Neural cell (in vitro differentiated cells): Measurements from ENCODE around the gene ITPR2. TPM values are rescaled to one million over a fixed set of nuclear protein-coding genes. Genes with fewer than 3 reads are reported as not detected.

ENCODE experiments used
- H2AFZ ChIP-seq: fragments of 200-600, 300-800 bp; sonication (generic), shearing (Covaris generic); 2 replicates; pipeline ENCODE4 v1.6.0; 2014; ENCODE audit warnings: low read depth, mild to moderate bottlenecking, antibody characterized with exemption, low read length, moderate library complexity
- H3F3A ChIP-seq: fragments of 200-600 bp; shearing (Covaris generic); 2 replicates; pipeline ENCODE4 v1.6.1; 2016; ENCODE audit warnings: mild to moderate bottlenecking, moderate library complexity, mixed read lengths, antibody characterized with exemption, low read length; ENCODE audit not compliant: insufficient read depth, poor library complexity, severe bottlenecking
- H3K27ac ChIP-seq: fragments of 200-600, 300-800 bp; sonication (generic), shearing (Covaris generic); 2 replicates; pipeline ENCODE4 v1.5.1; 2014; ENCODE audit warnings: mild to moderate bottlenecking, low read length, moderate library complexity
- H3K27me3 ChIP-seq: fragments of 300-800, 200-600 bp; sonication (generic), shearing (Covaris generic); 2 replicates; pipeline ENCODE4 v1.6.0; 2014; ENCODE audit warnings: mild to moderate bottlenecking, low read depth, low read length, moderate library complexity; ENCODE audit not compliant: insufficient read depth
- H3K36me3 ChIP-seq: fragments of 300-800, 200-600 bp; sonication (generic), shearing (Covaris generic); 2 replicates; pipeline ENCODE4 v1.5.1; 2014; ENCODE audit warnings: mild to moderate bottlenecking, antibody characterized with exemption, low read length, moderate library complexity; ENCODE audit not compliant: insufficient read depth
- H3K4me2 ChIP-seq: fragments of 300-800, 200-600 bp; sonication (generic), shearing (Covaris generic); 2 replicates; pipeline ENCODE4 v1.6.0; 2014; ENCODE audit warnings: mild to moderate bottlenecking, low read length
- H3K4me3 ChIP-seq: fragments of 300-800, 200-600 bp; sonication (generic), shearing (Covaris generic); 2 replicates; pipeline ENCODE4 v1.5.1; 2014; ENCODE audit warnings: mild to moderate bottlenecking, low read length, moderate library complexity
- H3K79me2 ChIP-seq: fragments of 200-600 bp; shearing (Covaris generic); replicated peaks from 2 replicates; pipeline ENCODE4 v1.6.0; 2014; ENCODE audit warnings: mild to moderate bottlenecking, low read length, moderate library complexity; ENCODE audit not compliant: insufficient read depth
- H3K9ac ChIP-seq: fragments of 300-800, 200-600 bp; sonication (generic), shearing (Covaris generic); 2 replicates; pipeline ENCODE4 v1.6.1; 2016; ENCODE audit warnings: mild to moderate bottlenecking, low read length, mixed read lengths
- H3K9me2 ChIP-seq: fragments of 200-600 bp; shearing (Covaris generic); 2 replicates; pipeline ENCODE4 v1.6.1; 2016; ENCODE audit warnings: mild to moderate bottlenecking, low read length, mixed read lengths; ENCODE audit not compliant: insufficient read depth
- H3K9me3 ChIP-seq: fragments of 200-600, 300-800 bp; sonication (generic), shearing (Covaris generic); 2 replicates; pipeline ENCODE4 v1.6.1; 2016; ENCODE audit warnings: mild to moderate bottlenecking, mixed run types, low read length, moderate library complexity, mixed read lengths
- H4K20me1 ChIP-seq: fragments of 200-600 bp; shearing (Covaris generic); 2 replicates; pipeline ENCODE4 v1.6.1; 2016; ENCODE audit warnings: mild to moderate bottlenecking, mixed run types; ENCODE audit not compliant: insufficient read depth
- CTCF ChIP-seq: fragments of 450-650 bp; IDR thresholded peaks from 2 replicates; pipeline ENCODE4 v1.5.1; 2014; ENCODE audit warnings: antibody characterized with exemption, mild to moderate bottlenecking, moderate library complexity; ENCODE audit not compliant: poor library complexity, severe bottlenecking
- EP300 ChIP-seq: fragments of 450-650 bp; conservative IDR thresholded peaks from 2 replicates; pipeline ENCODE4 v1.6.1; 2014; ENCODE audit warnings: antibody characterized with exemption, mild to moderate bottlenecking, moderate library complexity; ENCODE audit not compliant: poor library complexity, severe bottlenecking
- EZH2 ChIP-seq: fragments of 200-600, 300-800 bp; shearing (Covaris generic), sonication (generic); IDR thresholded peaks from 2 replicates; pipeline ENCODE4 v1.6.1; 2014; ENCODE audit warnings: antibody characterized with exemption, low read length, borderline replicate concordance, mild to moderate bottlenecking; ENCODE audit not compliant: insufficient read depth, poor library complexity, severe bottlenecking
- MXI1 ChIP-seq: fragments of 450-650 bp; conservative IDR thresholded peaks from 2 replicates; pipeline ENCODE4 v1.6.1; 2014; ENCODE audit warnings: antibody characterized with exemption, mild to moderate bottlenecking; ENCODE audit not compliant: poor library complexity, severe bottlenecking
- POLR2AphosphoS5 ChIP-seq: IDR thresholded peaks from 2 replicates; pipeline ENCODE4 v1.6.1; 2012
- RAD21 ChIP-seq: fragments of 450-650 bp; conservative IDR thresholded peaks from 2 replicates; pipeline ENCODE4 v1.6.1; 2014; ENCODE audit warnings: antibody characterized with exemption, mild to moderate bottlenecking, moderate library complexity
- REST ChIP-seq: IDR thresholded peaks from 2 replicates; pipeline ENCODE4 v1.6.1; 2012; ENCODE audit warnings: borderline replicate concordance
- SMC3 ChIP-seq: fragments of 450-650 bp; conservative IDR thresholded peaks from 2 replicates; pipeline ENCODE4 v1.6.1; 2014; ENCODE audit warnings: antibody characterized with exemption, mild to moderate bottlenecking, moderate library complexity; ENCODE audit not compliant: poor library complexity
- TAF1 ChIP-seq: IDR thresholded peaks from 2 replicates; pipeline ENCODE4 v1.6.1; 2012; ENCODE audit warnings: low read depth
- polyA plus RNA-seq: library from polyadenylated mRNA; depleted of rRNA; stranded (reverse); fragments of >200 nt; gene quantifications from 2 replicates; pipeline ENCODE4 v1.2.3, GENCODE V29; 2014

The ITPR2 gene
- polyA plus RNA-seq, 1 donor from 2014 or later = 2.0 TPM

- H3K4me2 ChIP-seq = no peak overlapping the region
- no peaks in the 10 kb centered on the region for H3K79me2 ChIP-seq
- H3K27ac ChIP-seq = no peak overlapping the region
- H3K36me3 ChIP-seq = no peaks in the 10 kb centered on the region
- no peaks in the 10 kb centered on the region for H3K27me3 ChIP-seq
- H3K9me3 ChIP-seq = no peaks in the 10 kb centered on the region
- no peaks in the 10 kb centered on the region for H3F3A ChIP-seq
- TF ChIP-seq TAF1 (no peak), CTCF (no peak), REST (no peak), SMC3 (no peak), MXI1 (no peak), POLR2AphosphoS5 (no peak), RAD21 (no peak), EP300 (no peak)
- H3K9me2 ChIP-seq = no peaks in the 10 kb centered on the region
- no peak overlapping the region for H3K9ac ChIP-seq
- no peak overlapping the region for H2AFZ ChIP-seq
- H4K20me1 ChIP-seq = no peaks in the 10 kb centered on the region
- no peak overlapping the region for H3K4me3 ChIP-seq
Observed at GRCh38 chr12:26846416-26846815, 13.4 kb upstream of the ITPR2 start.

- Histone ChIP-seq H3K9me2 (no peaks in the 10 kb centered on the region), H2AFZ (no peak overlapping the region), H3K4me2 (no peak overlapping the region), H3K9ac (no peak overlapping the region), H3K27ac (no peak overlapping the region), H3K9me3 (no peaks in the 10 kb centered on the region), H3K4me3 (no peak overlapping the region), H3K27me3 (no peaks in the 10 kb centered on the region), H4K20me1 (no peaks in the 10 kb centered on the region), H3K36me3 (no peaks in the 10 kb centered on the region), H3K79me2 (no peaks in the 10 kb centered on the region), H3F3A (no peaks in the 10 kb centered on the region)
- TF ChIP-seq EZH2 = no peak
- TF ChIP-seq REST = no peak
- no peak for TF ChIP-seq RAD21
- TF ChIP-seq TAF1 = no peak
- no peak for TF ChIP-seq MXI1
- no peak for TF ChIP-seq CTCF
- TF ChIP-seq SMC3 = no peak
- no peak for TF ChIP-seq POLR2AphosphoS5
- TF ChIP-seq EP300 = no peak
Observed at GRCh38 chr12:26845984-26846383, 13.0 kb upstream of the ITPR2 start.
